IPS DF 4.7 (cell line): ENCODE data around the gene OTOG.
"Not testable (repeated sequence)": the region's sequence is repeated elsewhere in the genome, so short reads cannot be mapped to it uniquely, and the experiment has no call there.

Experiments used
- DNase-seq: peaks from one replicate; pipeline ENCODE4 v3.0.0-alpha.2; 2013; ENCODE audit warnings: low spot score; ENCODE audit errors: extremely low read depth

The OTOG gene

DNA sequence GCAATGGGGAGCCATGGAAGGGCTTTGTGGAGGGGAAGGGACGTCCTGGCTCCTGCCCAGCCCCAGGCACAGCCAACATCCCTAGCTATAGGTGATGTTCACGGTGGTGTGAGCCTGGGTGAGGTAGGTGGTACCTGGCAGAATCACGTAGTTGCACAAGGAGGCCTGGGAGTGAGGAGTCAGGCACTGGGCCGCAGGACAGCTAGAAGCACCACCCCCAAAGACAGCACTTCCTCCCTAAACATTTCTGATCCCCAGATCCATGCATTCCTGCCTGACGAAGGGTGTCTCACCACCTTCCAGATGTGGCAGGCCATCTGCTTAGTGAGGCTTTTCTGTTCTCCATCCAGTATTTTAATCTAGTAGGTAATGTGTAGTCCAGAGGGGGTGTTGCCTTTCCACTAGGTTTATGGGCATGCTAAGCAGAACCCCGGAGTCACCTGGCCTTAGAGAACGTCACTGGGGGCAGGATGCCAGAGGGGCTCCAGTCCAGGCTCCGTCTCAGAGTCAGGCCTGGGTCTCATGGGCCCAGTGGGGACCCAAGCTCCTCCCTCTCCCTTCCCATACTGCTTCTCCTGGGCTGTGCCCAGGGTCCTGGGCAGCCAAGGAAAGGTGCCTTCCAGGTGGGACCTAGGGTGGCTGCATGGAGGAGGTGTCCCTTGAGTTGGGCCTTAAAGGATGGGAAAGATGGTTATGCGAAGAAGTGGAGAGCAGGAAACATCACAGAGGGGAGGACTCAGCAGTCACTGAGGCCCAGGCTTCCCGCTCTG is 56.2 kb downstream of the OTOG start:
- DNase-seq: no peak

DNA sequence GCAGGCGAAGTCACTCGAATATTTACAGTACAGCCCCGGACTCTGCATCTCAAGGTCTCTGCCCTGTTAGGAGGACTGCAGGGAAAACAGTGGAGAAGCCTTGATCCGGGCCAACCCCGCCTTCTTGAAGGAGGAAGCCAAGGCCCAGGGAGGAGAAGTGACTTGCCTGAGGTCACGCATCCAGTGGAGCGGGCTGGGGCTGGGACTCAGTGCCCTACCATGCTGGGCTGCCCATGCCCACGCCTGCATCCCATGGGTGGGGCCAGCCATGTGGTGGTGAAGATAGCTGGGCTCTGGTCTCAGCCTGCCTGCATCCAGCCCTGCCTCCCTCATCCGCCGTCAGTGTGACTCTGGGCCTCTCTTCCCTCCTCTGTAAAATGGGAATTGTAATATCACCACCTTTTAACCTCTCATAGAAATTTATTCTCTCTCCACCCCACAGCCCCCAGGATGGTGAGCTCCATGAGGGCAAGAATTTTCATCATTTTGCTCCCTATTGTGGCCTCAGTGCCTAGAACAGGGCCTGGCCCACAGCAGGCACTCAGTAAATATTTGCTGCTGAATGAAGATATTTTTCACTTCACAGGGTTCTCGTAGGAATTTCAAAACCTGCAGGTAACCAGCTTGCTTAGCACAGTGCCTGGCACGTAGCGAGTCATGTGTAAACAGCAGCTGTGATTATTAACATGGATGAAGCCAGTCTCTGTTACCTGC is 57.3 kb downstream of the OTOG start:
- DNase-seq: no peak

DNA sequence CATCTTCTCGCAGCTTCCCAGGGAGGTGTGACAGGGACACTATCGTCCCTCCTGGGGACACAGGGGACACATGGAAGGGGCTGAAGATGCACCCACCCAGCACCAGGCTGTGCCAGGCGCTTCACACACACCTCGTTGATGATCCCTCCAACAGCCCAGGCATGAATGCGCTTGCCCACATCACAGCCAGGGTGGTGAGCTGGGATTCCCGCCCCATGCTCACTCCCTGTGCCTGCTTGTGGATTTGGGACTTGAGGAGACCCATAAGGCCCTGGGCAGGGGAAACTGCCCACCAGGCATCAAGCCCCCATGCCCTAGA is 57.8 kb downstream of the OTOG start:
- DNase-seq: no peak

DNA sequence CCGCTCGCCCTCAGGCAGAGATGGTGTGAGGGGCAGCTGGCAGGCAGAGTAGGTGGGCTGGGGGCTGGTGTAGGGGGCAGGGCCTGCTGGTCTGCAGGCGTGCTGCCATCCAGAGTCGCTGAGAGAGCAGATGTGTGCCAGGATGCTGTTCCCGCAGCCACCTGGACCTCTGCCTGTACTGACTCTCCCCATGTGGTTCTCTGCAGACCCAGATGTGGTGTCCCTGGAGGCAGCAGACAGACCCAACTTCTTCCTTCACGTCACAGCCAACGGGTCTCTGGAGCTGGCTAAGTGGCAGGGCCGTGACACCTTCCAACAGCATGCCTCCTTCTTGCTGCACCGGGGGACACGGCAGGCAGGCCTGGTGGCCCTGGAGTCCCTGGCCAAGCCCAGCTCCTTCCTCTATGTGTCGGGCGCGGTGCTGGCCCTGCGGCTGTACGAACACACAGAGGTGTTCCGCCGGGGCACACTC is 58.6 kb downstream of the OTOG start:
- no peak for DNase-seq

DNA sequence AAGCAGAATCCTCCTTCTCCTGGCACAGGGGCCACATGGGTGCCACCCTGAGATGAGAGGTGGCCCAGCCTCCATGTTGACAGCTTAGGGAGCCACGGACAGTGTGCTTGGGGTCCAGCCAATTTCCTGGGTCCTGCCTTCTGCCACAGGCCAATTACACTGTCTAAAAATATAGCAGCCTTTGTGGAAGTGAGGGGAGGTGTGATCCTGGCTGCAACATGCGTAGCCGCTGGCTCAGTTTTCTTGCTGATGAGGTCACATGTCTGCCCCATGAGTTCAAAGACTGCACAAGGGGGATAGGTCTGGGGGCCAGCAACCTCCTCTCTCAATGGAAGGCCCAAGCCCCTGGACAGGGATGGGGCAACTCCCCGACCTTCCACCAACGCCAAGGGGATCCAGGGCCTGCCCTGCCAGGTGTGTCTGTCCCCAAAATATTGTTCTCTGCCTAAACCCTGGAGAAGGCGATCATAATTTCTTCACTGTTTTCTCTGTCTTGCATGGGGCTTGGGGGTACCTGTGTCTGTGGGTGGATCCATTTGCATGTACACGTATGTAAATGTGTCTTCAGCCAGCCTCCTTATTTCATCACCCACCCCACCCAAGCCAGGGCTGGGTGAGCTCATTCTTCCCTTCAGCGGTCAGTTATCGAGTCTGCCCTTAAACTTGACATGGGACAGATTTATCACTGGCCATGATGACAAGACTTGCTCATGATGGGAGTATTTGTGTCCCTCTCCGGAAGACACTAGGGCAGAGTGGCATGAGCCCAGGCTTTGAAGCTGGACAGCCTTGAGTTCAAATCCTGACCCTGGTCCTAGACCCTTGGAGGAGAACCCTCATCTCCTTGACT is 59.4 kb downstream of the OTOG start:
- no peak for DNase-seq

DNA sequence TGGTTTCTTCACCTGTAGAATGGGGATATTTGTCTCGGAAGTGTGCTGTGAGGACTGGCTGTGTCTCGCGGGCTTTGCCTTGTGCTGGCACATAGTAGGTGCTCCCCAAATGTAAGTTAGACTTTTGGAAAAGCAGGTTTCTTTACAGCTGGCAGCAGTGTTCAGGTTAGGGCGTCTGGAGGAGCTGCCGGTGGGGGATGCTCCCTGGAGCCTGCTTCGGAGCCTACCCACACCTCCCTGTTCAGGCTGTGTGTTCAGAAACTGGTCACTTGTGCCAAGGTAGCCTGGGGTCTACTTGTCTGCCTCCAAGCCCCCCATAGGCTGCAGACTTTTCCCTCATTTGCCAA is 60.0 kb downstream of the OTOG start:
- DNase-seq: no peak

DNA sequence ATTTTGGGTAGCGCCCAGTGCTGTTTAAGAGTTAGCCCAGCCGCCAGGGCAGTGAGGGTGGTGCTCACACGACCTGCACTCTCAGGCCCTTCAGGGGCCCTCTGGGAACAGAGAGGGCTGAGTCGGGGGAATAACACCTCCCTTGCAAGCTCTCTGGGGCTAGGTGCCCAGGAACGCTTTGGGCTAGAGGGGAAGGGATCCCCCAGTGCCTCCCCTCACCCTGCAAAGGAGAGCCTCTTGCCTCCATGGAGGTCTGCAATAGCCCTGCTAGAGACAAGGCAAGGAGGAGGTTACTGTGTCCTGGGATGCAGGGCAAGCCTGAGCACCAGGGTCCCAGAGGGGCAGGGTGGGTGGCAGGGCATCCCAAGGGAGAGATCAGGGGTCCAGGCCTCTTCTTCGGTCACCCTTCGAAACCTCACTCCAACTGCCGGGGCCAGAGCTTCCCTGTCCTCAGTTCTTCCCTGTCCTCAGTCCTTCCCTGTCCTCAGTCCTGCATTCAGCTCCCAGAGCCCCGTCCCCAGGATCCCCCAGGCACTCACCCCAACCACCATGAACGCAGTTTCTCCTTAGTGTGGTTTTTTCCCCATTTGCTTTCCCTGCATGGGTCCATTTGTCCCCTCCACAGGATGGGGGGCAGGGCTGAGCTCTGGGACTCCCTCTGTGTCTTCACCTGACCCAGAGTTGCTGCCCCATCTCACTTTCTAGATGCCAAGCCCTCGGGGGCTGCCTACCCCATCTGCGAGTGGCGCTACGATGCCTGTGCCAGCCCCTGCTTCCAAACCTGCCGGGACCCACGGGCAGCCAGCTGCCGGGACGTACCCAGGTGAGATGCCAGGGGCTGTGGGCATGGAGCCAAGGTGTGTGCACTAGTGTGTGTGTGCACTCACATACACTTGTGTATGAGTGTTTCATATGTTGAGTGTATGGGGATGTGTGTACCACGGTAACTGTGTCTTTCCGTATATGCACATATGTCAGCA is 60.8 kb downstream of the OTOG start:
- no peak for DNase-seq

DNA sequence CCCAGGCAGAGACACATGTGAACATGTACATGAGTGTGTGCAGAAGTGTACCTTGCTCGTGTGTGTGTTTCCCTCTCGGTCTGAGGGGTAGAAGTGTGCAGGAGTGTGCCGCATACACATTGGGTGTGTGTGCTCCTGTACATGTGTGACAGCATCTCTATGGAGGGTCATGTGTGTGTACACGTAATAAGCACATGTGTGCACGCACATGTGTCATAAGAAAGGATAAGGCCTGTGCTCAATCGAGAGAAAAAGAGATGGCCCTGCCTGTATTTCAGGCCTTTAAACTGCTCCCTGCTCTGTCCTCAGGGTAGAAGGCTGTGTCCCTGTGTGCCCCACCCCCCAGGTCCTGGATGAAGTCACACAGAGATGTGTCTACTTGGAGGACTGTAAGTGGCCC is 61.8 kb downstream of the OTOG start:
- DNase-seq: no peak

DNA sequence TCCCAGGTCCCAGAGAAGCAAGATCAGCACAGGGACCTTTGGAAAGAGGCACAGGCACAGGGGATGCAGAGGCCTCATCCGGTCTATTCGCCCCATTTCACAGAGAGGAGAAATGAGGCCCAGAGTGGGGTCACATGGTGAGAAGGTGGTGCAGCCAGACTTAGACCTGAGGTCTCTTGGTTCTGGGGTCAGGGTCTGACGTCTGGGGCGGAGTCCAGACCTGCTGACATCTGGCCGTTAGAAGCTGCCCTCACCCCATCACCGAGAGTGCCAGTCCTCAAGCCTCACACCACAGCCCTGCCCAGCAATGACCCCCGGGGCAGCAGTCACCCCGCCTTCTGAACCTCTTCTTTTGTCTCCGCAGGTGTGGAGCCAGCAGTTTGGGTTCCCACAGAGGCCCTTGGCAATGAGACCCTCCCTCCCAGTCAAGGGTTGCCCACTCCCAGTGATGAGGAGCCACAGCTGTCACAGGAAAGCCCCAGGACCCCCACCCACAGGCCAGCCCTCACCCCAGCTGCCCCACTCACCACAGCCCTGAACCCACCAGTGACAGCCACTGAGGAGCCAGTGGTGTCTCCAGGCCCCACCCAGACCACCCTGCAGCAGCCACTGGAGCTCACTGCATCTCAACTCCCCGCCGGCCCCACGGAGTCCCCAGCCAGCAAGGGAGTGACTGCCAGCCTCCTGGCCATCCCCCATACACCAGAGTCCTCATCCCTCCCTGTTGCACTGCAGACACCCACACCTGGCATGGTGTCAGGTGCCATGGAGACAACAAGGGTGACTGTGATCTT is 62.4 kb downstream of the OTOG start:
- DNase-seq: no peak

DNA sequence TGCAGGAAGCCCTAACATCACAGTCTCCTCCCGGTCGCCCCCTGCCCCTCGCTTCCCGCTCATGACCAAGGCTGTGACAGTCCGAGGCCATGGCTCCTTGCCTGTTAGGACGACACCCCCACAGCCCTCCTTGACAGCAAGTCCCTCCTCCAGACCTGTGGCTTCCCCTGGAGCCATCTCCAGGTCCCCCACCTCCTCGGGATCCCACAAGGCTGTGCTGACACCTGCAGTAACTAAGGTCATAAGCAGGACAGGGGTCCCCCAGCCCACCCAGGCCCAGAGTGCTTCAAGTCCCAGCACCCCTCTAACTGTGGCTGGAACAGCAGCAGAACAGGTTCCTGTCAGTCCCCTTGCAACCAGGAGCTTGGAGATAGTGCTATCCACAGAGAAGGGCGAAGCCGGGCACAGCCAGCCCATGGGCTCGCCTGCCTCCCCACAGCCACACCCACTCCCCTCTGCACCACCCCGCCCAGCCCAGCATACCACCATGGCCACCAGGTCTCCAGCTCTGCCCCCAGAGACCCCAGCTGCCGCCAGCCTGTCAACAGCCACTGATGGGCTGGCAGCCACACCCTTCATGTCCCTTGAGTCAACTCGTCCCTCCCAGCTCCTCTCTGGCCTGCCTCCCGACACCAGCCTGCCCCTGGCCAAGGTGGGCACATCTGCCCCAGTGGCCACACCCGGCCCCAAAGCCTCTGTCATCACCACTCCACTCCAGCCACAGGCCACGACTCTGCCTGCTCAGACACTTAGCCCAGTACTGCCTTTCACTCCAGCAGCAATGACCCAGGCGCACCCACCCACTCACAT is 63.2 kb downstream of the OTOG start:
- DNase-seq: no peak

DNA sequence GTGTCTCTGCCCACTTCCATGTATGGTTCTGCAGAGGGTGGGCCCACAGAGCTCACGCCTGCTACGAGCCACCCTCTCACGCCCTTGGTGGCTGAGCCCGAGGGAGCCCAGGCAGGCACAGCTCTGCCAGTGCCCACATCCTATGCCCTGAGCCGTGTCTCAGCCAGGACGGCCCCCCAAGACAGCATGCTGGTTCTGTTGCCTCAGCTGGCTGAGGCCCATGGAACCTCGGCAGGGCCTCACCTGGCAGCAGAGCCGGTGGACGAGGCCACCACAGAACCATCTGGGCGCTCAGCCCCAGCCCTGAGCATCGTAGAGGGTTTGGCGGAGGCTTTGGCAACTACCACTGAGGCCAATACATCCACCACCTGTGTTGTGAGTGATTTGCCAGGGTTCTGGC is 64.0 kb downstream of the OTOG start:
- no peak for DNase-seq

DNA sequence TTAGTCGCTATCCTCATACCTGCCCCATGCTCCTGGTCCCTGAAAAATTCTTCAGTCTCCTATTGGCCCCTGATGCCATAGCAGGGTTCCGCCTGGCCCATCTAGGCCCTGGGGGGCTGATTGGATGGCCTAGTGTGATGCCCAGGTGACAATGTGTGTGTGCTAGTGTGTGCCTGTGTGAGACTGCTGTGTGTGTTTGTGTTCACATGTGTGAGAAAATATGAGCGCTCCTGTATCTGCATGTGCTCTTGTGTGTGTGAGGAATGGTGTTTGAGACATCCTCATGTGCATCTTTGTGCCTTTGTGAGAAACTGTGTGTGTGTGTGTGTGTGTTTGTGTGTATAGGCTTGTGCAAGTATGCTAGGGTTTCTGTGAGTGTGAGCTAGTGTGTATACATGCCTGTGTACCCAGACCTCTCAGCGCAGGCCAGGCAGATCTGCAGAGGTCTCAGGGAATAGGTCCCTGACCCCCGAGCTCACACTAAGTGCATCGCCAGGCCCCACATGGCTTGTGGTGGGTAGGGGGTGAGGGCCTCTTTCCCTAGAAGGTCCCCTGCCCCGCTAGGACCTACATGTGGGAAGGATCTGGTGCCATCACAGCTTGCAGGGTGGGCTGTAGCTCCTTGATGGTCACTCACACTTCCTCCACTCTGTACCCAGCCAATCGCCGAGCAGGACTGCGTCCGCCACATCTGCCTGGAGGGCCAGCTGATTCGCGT is 64.6 kb downstream of the OTOG start:
- no peak for DNase-seq

DNA sequence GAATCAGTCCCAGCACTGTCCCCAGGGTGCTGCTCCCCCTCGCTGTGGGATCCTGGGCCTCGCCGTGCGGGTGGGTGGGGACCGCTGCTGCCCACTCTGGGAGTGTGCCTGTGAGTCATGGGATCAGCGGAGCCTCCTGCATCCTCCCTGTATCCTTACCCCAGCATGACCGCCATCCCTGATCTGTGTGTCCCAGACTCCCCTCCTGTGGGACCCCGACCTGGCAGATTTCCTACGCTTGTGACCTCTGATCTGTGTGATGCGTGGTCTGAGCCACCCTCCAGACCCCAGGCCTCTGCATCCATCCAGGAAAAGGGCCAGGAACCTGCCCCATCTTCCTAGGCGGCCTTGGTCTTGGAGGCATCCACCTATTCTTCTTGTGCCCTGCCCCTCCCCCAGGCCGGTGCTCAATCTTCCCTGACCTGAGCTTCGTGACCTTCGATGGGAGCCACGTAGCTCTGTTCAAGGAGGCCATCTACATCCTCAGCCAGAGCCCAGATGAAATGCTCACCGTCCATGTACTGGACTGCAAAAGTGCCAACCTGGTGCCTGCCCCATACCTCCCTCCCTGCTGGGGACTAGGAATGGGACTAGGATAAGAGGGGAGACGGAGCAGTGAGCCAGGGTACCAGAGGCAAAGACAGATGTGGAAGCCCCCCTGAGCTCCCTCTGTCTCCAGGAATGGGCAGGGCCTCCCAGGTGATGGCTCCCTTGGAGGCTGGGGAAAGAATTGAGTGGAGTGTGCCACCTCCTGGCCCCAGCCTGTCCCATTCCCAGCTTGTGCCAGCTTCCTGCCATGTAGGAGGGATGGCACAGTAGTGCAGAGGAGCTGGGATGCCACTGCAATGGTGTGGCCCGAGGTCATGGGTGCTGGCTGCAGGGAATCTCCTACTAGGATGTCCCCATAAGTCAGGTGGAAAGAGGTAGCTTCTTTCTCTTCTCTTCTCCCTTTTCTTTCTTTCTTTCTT is 65.4 kb downstream of the OTOG start:
- DNase-seq: no peak

DNA sequence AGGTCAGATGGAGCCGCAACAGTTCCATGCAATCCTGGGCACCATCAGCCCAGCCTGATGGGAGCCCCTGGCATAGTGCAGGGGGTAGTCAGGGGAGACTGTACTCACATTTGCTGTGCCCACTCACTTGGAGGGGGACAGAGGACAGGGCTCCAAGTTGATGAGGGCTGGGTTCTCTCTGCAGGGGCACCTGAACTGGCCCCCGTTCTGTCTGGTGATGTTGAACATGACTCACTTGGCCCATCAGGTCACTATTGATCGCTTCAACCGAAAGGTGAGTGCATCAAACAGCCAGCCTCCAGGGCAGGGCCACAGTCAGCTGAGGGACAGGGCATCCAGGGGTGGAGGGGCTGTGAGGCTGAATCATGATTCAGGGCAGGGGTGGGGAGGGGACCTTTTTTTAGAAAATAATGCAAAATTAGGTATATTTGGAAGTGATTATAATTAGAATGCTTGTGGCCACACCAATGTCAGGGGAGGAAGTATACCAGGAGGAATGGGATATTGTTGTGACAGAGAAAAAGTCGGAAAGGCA is 66.4 kb downstream of the OTOG start:
- DNase-seq: no peak

DNA sequence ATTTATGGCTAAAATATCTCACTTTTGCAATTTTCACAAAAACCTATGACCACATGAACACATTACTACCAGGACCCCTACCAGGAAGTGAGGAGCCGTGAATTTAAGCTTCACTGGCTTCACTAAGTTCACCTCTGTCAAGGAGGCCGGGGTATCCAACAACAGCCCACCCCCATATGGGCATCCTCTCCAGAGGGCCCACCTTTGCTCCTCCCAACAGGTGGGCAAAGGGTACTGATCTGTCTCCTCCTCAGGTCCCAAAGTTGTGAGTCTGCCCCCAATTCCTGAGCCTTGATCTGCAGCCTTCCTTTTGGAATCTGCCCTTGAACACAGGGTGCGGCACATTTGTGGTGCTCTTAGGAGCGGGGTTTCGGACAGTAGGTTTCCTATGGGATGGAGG is 66.9 kb downstream of the OTOG start:
- DNase-seq: no peak

DNA sequence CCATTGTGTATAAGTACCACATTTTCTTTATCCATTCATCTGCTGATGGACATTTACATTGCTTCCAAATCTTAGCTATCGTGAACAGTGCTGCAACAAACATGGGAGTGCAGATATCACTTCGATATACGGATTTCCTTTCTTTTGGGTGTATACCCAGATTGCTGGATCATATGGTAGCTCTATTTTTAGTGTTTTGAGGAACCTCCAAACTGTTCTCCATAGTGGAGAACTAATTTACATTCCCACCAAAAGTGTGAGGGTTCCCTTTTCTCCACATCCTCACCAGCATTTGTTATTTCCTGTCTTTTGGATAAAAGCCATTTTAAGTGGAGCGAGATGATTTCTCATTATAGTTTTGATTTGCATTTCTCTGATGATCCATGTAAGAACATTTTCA is 75.7 kb downstream of the OTOG start:
- not testable (repeated sequence) for DNase-seq

DNA sequence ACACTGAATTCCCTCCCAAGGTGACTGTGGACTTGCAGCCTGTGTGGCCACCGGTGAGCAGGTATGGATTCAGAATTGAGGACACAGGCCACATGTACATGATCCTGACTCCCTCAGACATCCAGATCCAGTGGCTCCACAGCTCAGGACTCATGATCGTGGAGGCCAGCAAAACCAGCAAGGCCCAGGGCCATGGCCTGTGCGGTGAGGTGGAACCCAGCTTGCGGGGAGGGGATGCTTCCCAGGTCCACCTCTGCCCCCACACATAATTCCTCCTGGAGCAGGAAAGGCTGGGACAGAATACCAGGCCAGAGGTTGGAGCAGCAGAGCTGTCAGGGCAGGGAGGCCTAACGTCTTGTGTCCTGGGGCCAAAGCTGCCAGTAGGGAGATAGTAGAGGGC is 82.1 kb downstream of the OTOG start:
- no peak for DNase-seq
